GM21576 (cell line): ENCODE results near the gene BRINP1.

ENCODE experiments used
- ATAC-seq: cut with Tn5 transposase; IDR thresholded peaks from one replicate; pipeline ENCODE4 v1.9.1; 2021; ENCODE audit warnings: mild to moderate bottlenecking, moderate library complexity; ENCODE audit not compliant: unreplicated experiment

BRINP1 gene

GRCh38 chr9:119282476-119283077 is 86.7 kb downstream of the BRINP1 start:
- ATAC-seq, result no peak

- no peak for ATAC-seq
Observed at GRCh38 chr9:119280740-119281485, 88.3 kb downstream of the BRINP1 start.

- no peak for ATAC-seq
Observed at GRCh38 chr9:119278171-119278570, 91.1 kb downstream of the BRINP1 start.

GRCh38 chr9:119273984-119274665 is 95.1 kb downstream of the BRINP1 start:
- ATAC-seq, result no peak

- no peak for ATAC-seq
Observed at GRCh38 chr9:119273325-119273904, 95.8 kb downstream of the BRINP1 start.

- no peak for ATAC-seq
Observed at GRCh38 chr9:119272500-119273211, 96.6 kb downstream of the BRINP1 start.

GRCh38 chr9:119268985-119269384 is 100.2 kb downstream of the BRINP1 start:
- no peak for ATAC-seq

GRCh38 chr9:119264165-119264564 is 105.1 kb downstream of the BRINP1 start:
- ATAC-seq, result no peak

- no peak for ATAC-seq
Observed at GRCh38 chr9:119257592-119257991, 111.6 kb downstream of the BRINP1 start.

- ATAC-seq, result no peak
Observed at GRCh38 chr9:119255116-119255515, 114.1 kb downstream of the BRINP1 start.

- no peak for ATAC-seq
Observed at GRCh38 chr9:119252671-119253299, 116.5 kb downstream of the BRINP1 start.

GRCh38 chr9:119251936-119252335 is 117.3 kb downstream of the BRINP1 start:
- no peak for ATAC-seq

GRCh38 chr9:119250730-119251129 is 118.5 kb downstream of the BRINP1 start:
- ATAC-seq, result no peak

GRCh38 chr9:119240546-119240945 is 128.7 kb downstream of the BRINP1 start:
- no peak for ATAC-seq

GRCh38 chr9:119234636-119235035 is 134.6 kb downstream of the BRINP1 start:
- ATAC-seq, result no peak

GRCh38 chr9:119227422-119227821 is 141.8 kb downstream of the BRINP1 start:
- no peak for ATAC-seq

GRCh38 chr9:119224431-119224830 is 144.8 kb downstream of the BRINP1 start:
- no peak for ATAC-seq

- no peak for ATAC-seq
Observed at GRCh38 chr9:119221276-119221675, 148.0 kb downstream of the BRINP1 start.

- no peak for ATAC-seq
Observed at GRCh38 chr9:119218293-119218692, 150.9 kb downstream of the BRINP1 start.

GRCh38 chr9:119216651-119217331 is 152.4 kb downstream of the BRINP1 start:
- ATAC-seq, result no peak
